GM23338 (cell line): ENCODE measurements around the gene PLCL1. TPM values are rescaled to one million over a fixed set of nuclear protein-coding genes. Genes with fewer than 3 reads are reported as not detected.

Experiments
- ATAC-seq: fragments of 200-7000 bp; cut with Tn5 transposase; 3 replicates; pipeline ENCODE4 v1.9.1; 2020
- DNase-seq: peaks from one replicate; pipeline ENCODE4 v3.0.0-alpha.2; 2015; ENCODE audit warnings: low spot score
- H2AFZ ChIP-seq: fragments of 200-600 bp; sonication (generic); 2 replicates; pipeline ENCODE4 v1.8.0; 2016; ENCODE audit warnings: antibody characterized with exemption, mild to moderate bottlenecking, moderate library complexity
- H3F3A ChIP-seq: fragments of 200-600 bp; sonication (generic); replicated peaks from 2 replicates; pipeline ENCODE4 v1.8.0; 2017; ENCODE audit warnings: antibody characterized with exemption, mixed run types, low read depth
- H3K27ac ChIP-seq: fragments of 200-600 bp; sonication (generic); 2 replicates; pipeline ENCODE4 v1.6.1; 2016; ENCODE audit warnings: low read depth
- H3K27me3 ChIP-seq: fragments of 200-600 bp; sonication (generic); 2 replicates; pipeline ENCODE4 v1.8.0; 2016; ENCODE audit warnings: mild to moderate bottlenecking, mixed run types, moderate library complexity; ENCODE audit not compliant: insufficient read depth
- H3K36me3 ChIP-seq: fragments of 200-600 bp; sonication (generic); 2 replicates; pipeline ENCODE4 v1.8.0; 2016; ENCODE audit warnings: mild to moderate bottlenecking; ENCODE audit not compliant: insufficient read depth
- H3K4me1 ChIP-seq: fragments of 200-600 bp; sonication (generic); 2 replicates; pipeline ENCODE4 v1.8.0; 2016; ENCODE audit warnings: mild to moderate bottlenecking, moderate library complexity; ENCODE audit not compliant: insufficient read depth
- H3K4me2 ChIP-seq: fragments of 200-600 bp; sonication (generic); 2 replicates; pipeline ENCODE4 v1.7.1; 2017; ENCODE audit warnings: mixed run types
- H3K4me3 ChIP-seq: fragments of 200-600 bp; sonication (generic); 2 replicates; pipeline ENCODE4 v1.6.1; 2016; ENCODE audit warnings: mixed run types
- H3K79me2 ChIP-seq: fragments of 200-600 bp; sonication (generic); replicated peaks from 2 replicates; pipeline ENCODE4 v1.8.0; 2017; ENCODE audit warnings: mild to moderate bottlenecking; ENCODE audit not compliant: insufficient read depth
- H3K9me2 ChIP-seq: fragments of 200-600 bp; sonication (generic); 2 replicates; pipeline ENCODE4 v1.8.0; 2017; ENCODE audit not compliant: insufficient read depth
- H4K20me1 ChIP-seq: fragments of 200-600 bp; sonication (generic); replicated peaks from 2 replicates; pipeline ENCODE4 v1.8.0; 2017; ENCODE audit warnings: mild to moderate bottlenecking; ENCODE audit not compliant: insufficient read depth
- H3K27ac Mint-ChIP-seq: 2 replicates; pipeline ENCODE4 v1.8.0; 2020; ENCODE audit warnings: inconsistent platforms, mild to moderate bottlenecking, moderate library complexity, mixed read lengths
- H3K27me3 Mint-ChIP-seq: 3 replicates; pipeline ENCODE4 v1.8.0; 2022; ENCODE audit warnings: low read depth, mild to moderate bottlenecking, moderate library complexity, mixed read lengths, inconsistent platforms; ENCODE audit not compliant: insufficient read depth, poor library complexity
- H3K36me3 Mint-ChIP-seq: 3 replicates; pipeline ENCODE4 v1.8.0; 2021; ENCODE audit warnings: low read depth, mild to moderate bottlenecking, inconsistent platforms, moderate library complexity, mixed read lengths
- H3K4me1 Mint-ChIP-seq: 3 replicates; pipeline ENCODE4 v1.8.0; 2020; ENCODE audit warnings: mild to moderate bottlenecking, inconsistent platforms, mixed read lengths
- H3K4me3 Mint-ChIP-seq: 3 replicates; pipeline ENCODE4 v1.8.0; 2021; ENCODE audit warnings: moderate library complexity, mild to moderate bottlenecking, inconsistent platforms, mixed read lengths
- H3K9me3 Mint-ChIP-seq: 3 replicates; pipeline ENCODE4 v1.8.0; 2020; ENCODE audit warnings: moderate library complexity, mild to moderate bottlenecking, inconsistent platforms, mixed read lengths
- CREB1 ChIP-seq: fragments of 250-450 bp; sonication (Bioruptor Pico); IDR thresholded peaks from 2 replicates; pipeline ENCODE4 v1.5.0; 2020; ENCODE audit warnings: low read depth, mild to moderate bottlenecking, moderate library complexity
- ETS1 ChIP-seq: IDR thresholded peaks from 2 replicates; pipeline ENCODE4 v1.6.1; 2016; ENCODE audit warnings: antibody characterized with exemption
- EZH2 ChIP-seq: fragments of 200-600 bp; sonication (generic); IDR thresholded peaks from one replicate; pipeline ENCODE4 v1.8.0; 2017; ENCODE audit warnings: antibody characterized with exemption, mild to moderate bottlenecking, low read depth; ENCODE audit not compliant: unreplicated experiment
- EZH2phosphoT487 ChIP-seq: fragments of 200-600 bp; sonication (generic); IDR thresholded peaks from one replicate; pipeline ENCODE4 v1.8.1; 2018; ENCODE audit warnings: antibody characterized with exemption; ENCODE audit not compliant: unreplicated experiment
- JUNB ChIP-seq: IDR thresholded peaks from one replicate; pipeline ENCODE4 v1.6.1; 2016; ENCODE audit warnings: antibody characterized with exemption; ENCODE audit not compliant: unreplicated experiment
- NANOG ChIP-seq: IDR thresholded peaks from 2 replicates; pipeline ENCODE4 v1.6.1; 2016; ENCODE audit warnings: antibody characterized with exemption, borderline replicate concordance
- ZNF114 ChIP-seq: fragments of 250-450 bp; sonication (Bioruptor Pico); IDR thresholded peaks from 2 replicates; pipeline ENCODE4 v1.5.0; 2020; ENCODE audit warnings: mild to moderate bottlenecking, moderate library complexity
- ZNF331 ChIP-seq: fragments of 250-450 bp; sonication (Bioruptor Pico); IDR thresholded peaks from 2 replicates; pipeline ENCODE4 v1.5.0; 2020; ENCODE audit warnings: low read depth, mild to moderate bottlenecking, moderate library complexity
- ZNF462 ChIP-seq: fragments of 250-450 bp; sonication (Bioruptor Pico); IDR thresholded peaks from 2 replicates; pipeline ENCODE4 v1.5.0; 2020; ENCODE audit warnings: mild to moderate bottlenecking, moderate library complexity
- polyA plus RNA-seq: library from polyadenylated mRNA; unstranded; fragments of >200 nt; fragmentation: Nextera tagmentation; extraction: Ambion mirVana; gene quantifications from 2 replicates; pipeline ENCODE4 v1.2.1, GENCODE V29; 2016
- total RNA-seq: library from RNA; depleted of rRNA; stranded (reverse); fragments of >200 nt; shearing (Covaris generic); gene quantifications from 2 replicates; pipeline ENCODE4 v1.2.3, GENCODE V29; 2014

Gene PLCL1
- total and polyA plus RNA-seq, 2 experiments from 2014 or later = not detected

- TF ChIP-seq ZNF462 (CRISPR knock-in tag) (no peak), EZH2phosphoT487 (no peak), NANOG (no peak), CREB1 (CRISPR knock-in tag) (no peak), JUNB (no peak), ZNF331 (CRISPR knock-in tag) (no peak), ZNF114 (CRISPR knock-in tag) (no peak)
Observed at GRCh38 chr2:198040835-198041234, 236.4 kb downstream of the PLCL1 start (continued).

- Histone ChIP-seq H3F3A (no peaks in the 10 kb centered on the region), H3K36me3 (no peaks in the 10 kb centered on the region), H3K27me3 (no peaks in the 10 kb centered on the region), H3K79me2 (no peaks in the 10 kb centered on the region), H3K4me1 (peaks cover 13% of the 10 kb centered on the region), H2AFZ (no peak overlapping the region), H3K4me3 (no peak overlapping the region), H3K27ac (no peak overlapping the region), H4K20me1 (no peaks in the 10 kb centered on the region), H3K4me2 (no peak overlapping the region), H3K9me2 (peaks cover 15% of the 10 kb centered on the region; the same call in 1 of the 2 replicates)
- Mint-ChIP-seq H3K4me1 (peaks cover 13% of the 10 kb centered on the region; the same call in 2 of the 3 replicates), H3K4me3 (no peak overlapping the region), H3K27ac (no peak overlapping the region), H3K9me3 (no peaks in the 10 kb centered on the region), H3K27me3 (no peaks in the 10 kb centered on the region), H3K36me3 (no peaks in the 10 kb centered on the region)
- TF ChIP-seq EZH2phosphoT487 (no peak), EZH2 (no peak), ETS1 (no peak)
- DNase-seq = no peak
- ATAC-seq = no peak
Observed at GRCh38 chr2:198042189-198042588, 237.8 kb downstream of the PLCL1 start.
